GM12878 (cell line): ENCODE results near the gene SLC1A7. TPM values are rescaled to one million over a fixed set of nuclear protein-coding genes. Genes with fewer than 3 reads are reported as not detected.

ENCODE experiments used
- ATAC-seq: fragments of 200-7000 bp; cut with Tn5 transposase; 3 replicates; pipeline ENCODE4 v1.9.1; 2020; ENCODE audit warnings: mild to moderate bottlenecking, moderate library complexity
- BruUV-seq: library from RNA; stranded (reverse); fragments of 400-500 nt; replicated peaks from 2 replicates; lab custom pipeline; 2021; lab: Mats Ljungman, UMichigan
- CTCF ChIA-PET: fragments of 300-600 bp; sonication (Branson Sonifier 250); formaldehyde crosslinking; extraction: SDS; loops from one replicate; lab custom pipeline; 2021; ENCODE audit warnings: inconsistent platforms; lab: Yijun Ruan, JAX
- POLR2A ChIA-PET: fragments of 350-600 bp; formaldehyde crosslinking; extraction: SDS; loops from one replicate; lab custom pipeline; 2021; ENCODE audit warnings: inconsistent platforms; lab: Charles Lee
- RAD21 ChIA-PET: fragments of 300-600 bp; sonication (Branson Sonifier 250); formaldehyde crosslinking; loops from one replicate; lab custom pipeline; 2023; ENCODE audit warnings: antibody characterized with exemption; ENCODE audit not compliant: unreplicated experiment; lab: Charles Lee
- SMC1A ChIA-PET: fragments of 300-600 bp; sonication (Branson Sonifier 250); formaldehyde crosslinking; loops from one replicate; lab custom pipeline; 2023; ENCODE audit not compliant: unreplicated experiment, uncharacterized antibody; lab: Charles Lee
- DNase-seq: peaks from one replicate; pipeline ENCODE4 v3.0.0-alpha.2; 2011; ENCODE audit warnings: low read depth, low spot score
- FAIRE-seq: peaks from 3 replicates; lab custom pipeline; 2011; peaks lifted over from hg19 to GRCh38; lab: Jason Lieb, UNC
- H2AFZ ChIP-seq: 2 replicates; pipeline ENCODE4 v1.6.0; 2011; ENCODE audit warnings: low read depth, low read length, control low read depth; ENCODE audit not compliant: control insufficient read depth
- H3K27ac ChIP-seq: 2 replicates; pipeline ENCODE4 v1.5.1; 2011; ENCODE audit warnings: control low read depth; ENCODE audit not compliant: control insufficient read depth, insufficient read depth
- H3K27me3 ChIP-seq, 2 experiments: replicated peaks in 1 of 2; 2 replicates each; pipeline versions ENCODE4 v1.6.0 to v1.6.1; 2011; ENCODE audit warnings: low read length in 1 of 2; ENCODE audit not compliant: control insufficient read depth in 2 of 2, insufficient read depth in 2 of 2
- H3K36me3 ChIP-seq, 2 experiments: 2 replicates each; pipeline ENCODE4 v1.5.1; 2011; ENCODE audit warnings: low read length in 1 of 2; ENCODE audit not compliant: control insufficient read depth in 2 of 2, insufficient read depth in 2 of 2
- H3K4me1 ChIP-seq: 2 replicates; pipeline ENCODE4 v1.6.1; 2011; ENCODE audit warnings: mild to moderate bottlenecking, low read length, moderate library complexity, mixed read lengths; ENCODE audit not compliant: control insufficient read depth, insufficient read depth
- H3K4me2 ChIP-seq: 2 replicates; pipeline ENCODE4 v1.6.0; 2011; ENCODE audit warnings: control low read depth; ENCODE audit not compliant: control insufficient read depth, insufficient read depth
- H3K4me3 ChIP-seq: fragments of 200-600 bp; sonication (generic); 2 replicates; pipeline ENCODE4 v1.5.1; 2016
- H3K79me2 ChIP-seq: 2 replicates; pipeline ENCODE4 v1.6.0; 2011; ENCODE audit warnings: low read length; ENCODE audit not compliant: control insufficient read depth, insufficient read depth
- H3K9ac ChIP-seq: 2 replicates; pipeline ENCODE4 v1.8.0; 2011; ENCODE audit warnings: low read length, control low read depth, mixed read lengths; ENCODE audit not compliant: control insufficient read depth, insufficient read depth
- H3K9me3 ChIP-seq: replicated peaks from 3 replicates; pipeline ENCODE4 v1.5.1; 2011; ENCODE audit warnings: mild to moderate bottlenecking, low read length; ENCODE audit not compliant: control insufficient read depth, insufficient read depth
- H4K20me1 ChIP-seq: 2 replicates; pipeline ENCODE4 v1.6.0; 2011; ENCODE audit not compliant: control insufficient read depth, insufficient read depth
- CREM ChIP-seq: IDR thresholded peaks from 2 replicates; pipeline ENCODE4 v1.6.1; 2014; ENCODE audit warnings: antibody characterized with exemption, low read depth
- EP300 ChIP-seq, 2 experiments: fragments of 150-350 bp in 1 of 2; IDR thresholded peaks; 2 replicates each; pipeline ENCODE4 v1.6.1; 2011 to 2012; ENCODE audit warnings: low read depth in 2 of 2, low read length in 2 of 2, borderline replicate concordance in 1 of 2, improper control_type of control experiment in 1 of 2, inconsistent platforms in 1 of 2; ENCODE audit not compliant: control insufficient read depth in 1 of 2
- ETV6 ChIP-seq, 2 experiments: fragments of 450-650 bp in 1 of 2; IDR thresholded peaks in 1 of 2; conservative IDR thresholded peaks in 1 of 2; 2 replicates each; pipeline ENCODE4 v1.6.1; 2014; ENCODE audit warnings: antibody characterized with exemption in 1 of 2, borderline replicate concordance in 1 of 2, low read depth in 1 of 2, mild to moderate bottlenecking in 1 of 2, moderate library complexity in 1 of 2
- HDAC6 ChIP-seq: fragments of 200-600 bp; sonication (generic); IDR thresholded peaks from one replicate; pipeline ENCODE4 v1.8.0; 2017; ENCODE audit warnings: antibody characterized with exemption; ENCODE audit not compliant: unreplicated experiment
- IKZF1 ChIP-seq: fragments of 450-650 bp; conservative IDR thresholded peaks from 2 replicates; pipeline ENCODE4 v1.6.1; 2017; ENCODE audit warnings: antibody characterized with exemption, mild to moderate bottlenecking
- IRF5 ChIP-seq: fragments of 450-650 bp; IDR thresholded peaks from 2 replicates; pipeline ENCODE4 v1.6.1; 2017; ENCODE audit warnings: borderline replicate concordance
- MYC ChIP-seq: IDR thresholded peaks from 2 replicates; pipeline ENCODE4 v1.6.1; 2011; ENCODE audit warnings: mild to moderate bottlenecking, low read length, moderate library complexity, inconsistent platforms; ENCODE audit not compliant: insufficient read depth, insufficient replicate concordance, insufficient read length, severe bottlenecking
- PKNOX1 ChIP-seq: fragments of 450-650 bp; IDR thresholded peaks from 2 replicates; pipeline ENCODE4 v1.6.1; 2016; ENCODE audit warnings: mild to moderate bottlenecking
- POLR2AphosphoS2 ChIP-seq: IDR thresholded peaks from 2 replicates; pipeline ENCODE4 v1.6.1; 2011; ENCODE audit warnings: low read depth, mild to moderate bottlenecking, low read length, improper control_type of control experiment, moderate library complexity
- RELA ChIP-seq: fragments of 450-650 bp; IDR thresholded peaks from 2 replicates; pipeline ENCODE4 v1.8.0; 2014; ENCODE audit warnings: borderline replicate concordance; ENCODE audit not compliant: partially characterized antibody
- RUNX3 ChIP-seq: IDR thresholded peaks from 2 replicates; pipeline ENCODE4 v1.6.1; 2012; ENCODE audit warnings: low read length, inconsistent platforms
- SREBF2 ChIP-seq: IDR thresholded peaks from 2 replicates; pipeline ENCODE4 v1.6.1; 2012; ENCODE audit warnings: mild to moderate bottlenecking, low read length
- ZNF592 ChIP-seq: fragments of 450-650 bp; IDR thresholded peaks from 2 replicates; pipeline ENCODE4 v1.6.1; 2017; ENCODE audit warnings: mild to moderate bottlenecking, moderate library complexity
- WGBS: methylation state at CpG from one replicate; pipeline ENCODE4 v1.1.6; 2016; ENCODE audit warnings: low lambda C conversion rate; ENCODE audit not compliant: insufficient replicate concordance, insufficient coverage; ENCODE audit errors: missing lambda C conversion rate; 5-methylcytosine and 5-hydroxymethylcytosine counted together
- in situ Hi-C: fragments of 300-500 bp; cut with MboI; formaldehyde crosslinking; loops from 9 replicates; pipeline ENCODE4 v1.14.3; 2018; ENCODE audit warnings: mixed read lengths
- intact Hi-C: fragments of 100-400 bp; cut with micrococcal nuclease; formaldehyde crosslinking; loops from one replicate; pipeline ENCODE4 v1.14.2; 2022; ENCODE audit not compliant: unreplicated experiment
- polyA plus RNA-seq, 11 experiments: library from polyadenylated mRNA; depleted of rRNA in 4 of 11; unstranded in 6 of 11; stranded (reverse) in 5 of 11; fragments of >200 nt; fragmentation: Nextera tagmentation in 4 of 11; fragmentation: Illumina TruSeq in 1 of 11; extraction: Ambion mirVana in 4 of 11; extraction: Trizol in 1 of 11; gene quantifications; 1 replicate in 1 of 11; 2 replicates in 10 of 11; pipeline versions ENCODE4 v1.2.1 to v1.2.3, GENCODE V29; 2011 to 2016; ENCODE audit warnings: inconsistent platforms in 2 of 11, missing spikeins in 2 of 11, low read depth in 1 of 11
- total RNA-seq, 4 experiments: library from RNA; depleted of rRNA in 3 of 4; stranded (reverse); fragments of >200 nt in 3 of 4; fragmentation: Illumina TruSeq in 1 of 4; extraction: Trizol in 1 of 4; gene quantifications; 2 replicates each; pipeline versions ENCODE4 v1.2.1 to v1.2.3, GENCODE V29; 2013 to 2021
- TF ChIP-seq, protein P1 (sequence below): IDR thresholded peaks from 2 replicates; pipeline ENCODE4 v1.6.1; 2011; ENCODE audit warnings: mild to moderate bottlenecking, low read depth, low read length, moderate library complexity; ENCODE audit not compliant: insufficient replicate concordance

The SLC1A7 gene
- total and polyA plus RNA-seq, 10 of the 15 experiments (the other 5 are each of a cell fraction or from before 2014, with no cell fraction given), result not detected

DNA sequence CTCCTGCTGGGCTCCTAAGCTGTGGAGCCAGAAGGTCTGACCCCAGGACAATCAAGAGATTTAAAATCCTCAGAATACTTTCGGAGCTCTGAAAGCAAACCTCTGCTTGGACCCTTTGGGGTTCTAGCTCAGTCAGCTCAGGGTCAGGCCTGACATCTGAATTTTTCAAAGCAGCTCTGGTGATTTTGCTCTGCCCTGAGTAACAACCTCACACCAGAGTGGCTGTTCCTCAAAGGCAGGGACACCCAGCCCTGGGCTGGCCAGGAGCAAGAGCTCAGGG is 11.9 kb downstream of the SLC1A7 start (continued):
- no peak for TF ChIP-seq PKNOX1

GRCh38 chr1:53129891-53130597 is 12.4 kb downstream of the SLC1A7 start:
- Histone ChIP-seq H3K4me1 (no peaks in the 10 kb centered on the region), H3K4me3 (no peak overlapping the region), H4K20me1 (no peaks in the 10 kb centered on the region), H3K9me3 (no peaks in the 10 kb centered on the region), H2AFZ (no peak overlapping the region), H3K79me2 (no peaks in the 10 kb centered on the region), H3K4me2 (no peak overlapping the region), H3K36me3 (no peaks in the 10 kb centered on the region), H3K27me3 (no peaks in the 10 kb centered on the region; a peak in 1 of 4 replicates), H3K27ac (no peak overlapping the region), H3K9ac (no peak overlapping the region)
- no peak for DNase-seq
- no peak for ATAC-seq
- no peak for FAIRE-seq
- ChIA-PET RAD21 (no interaction called here), POLR2A (no interaction called here), SMC1A (interaction anchor here (0.6 kb wide), 1 partner anchor 212 kb away, joined by 3 read pairs; no protein-coding TSS in a partner anchor), CTCF (no interaction called here)
- in situ Hi-C loops (no loop called here), intact Hi-C loops (no loop called here)
- TF ChIP-seq RUNX3 (no peak), ZNF592 (no peak), HDAC6 (no peak), SREBF2 (no peak), POLR2AphosphoS2 (no peak), IKZF1 (no peak), RELA (no peak), CREM (no peak), EP300 (IDR thresholded peaks at IDR 0.05; ENCODE audit: borderline replicate concordance in 1 of 2, control insufficient read depth in 1 of 2, low read depth in 2 of 2, low read length in 2 of 2) (no peak), ETV6 (conservative IDR thresholded peaks at IDR 0.05 in 1 of 2, IDR thresholded peaks at IDR 0.05 in 1 of 2; ENCODE audit: borderline replicate concordance in 1 of 2, low read depth in 1 of 2) (no peak), IRF5 (no peak), MYC (no peak)
- TF ChIP-seq, protein P1, sequence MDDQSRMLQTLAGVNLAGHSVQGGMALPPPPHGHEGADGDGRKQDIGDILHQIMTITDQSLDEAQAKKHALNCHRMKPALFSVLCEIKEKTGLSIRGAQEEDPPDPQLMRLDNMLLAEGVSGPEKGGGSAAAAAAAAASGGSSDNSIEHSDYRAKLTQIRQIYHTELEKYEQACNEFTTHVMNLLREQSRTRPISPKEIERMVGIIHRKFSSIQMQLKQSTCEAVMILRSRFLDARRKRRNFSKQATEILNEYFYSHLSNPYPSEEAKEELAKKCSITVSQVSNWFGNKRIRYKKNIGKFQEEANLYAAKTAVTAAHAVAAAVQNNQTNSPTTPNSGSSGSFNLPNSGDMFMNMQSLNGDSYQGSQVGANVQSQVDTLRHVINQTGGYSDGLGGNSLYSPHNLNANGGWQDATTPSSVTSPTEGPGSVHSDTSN, result no peak
- 21% methylated on average over 12 of the region's 12 CpGs for WGBS
- BruUV-seq, result no TSS peak
